Measurements from ENCODE around the gene SERPINB7. TPM values are rescaled to one million over a fixed set of nuclear protein-coding genes. Genes with fewer than 3 reads are reported as not detected.

SERPINB7 gene
- total RNA-seq, 2 experiments from 2014 or later = not detected

DNA sequence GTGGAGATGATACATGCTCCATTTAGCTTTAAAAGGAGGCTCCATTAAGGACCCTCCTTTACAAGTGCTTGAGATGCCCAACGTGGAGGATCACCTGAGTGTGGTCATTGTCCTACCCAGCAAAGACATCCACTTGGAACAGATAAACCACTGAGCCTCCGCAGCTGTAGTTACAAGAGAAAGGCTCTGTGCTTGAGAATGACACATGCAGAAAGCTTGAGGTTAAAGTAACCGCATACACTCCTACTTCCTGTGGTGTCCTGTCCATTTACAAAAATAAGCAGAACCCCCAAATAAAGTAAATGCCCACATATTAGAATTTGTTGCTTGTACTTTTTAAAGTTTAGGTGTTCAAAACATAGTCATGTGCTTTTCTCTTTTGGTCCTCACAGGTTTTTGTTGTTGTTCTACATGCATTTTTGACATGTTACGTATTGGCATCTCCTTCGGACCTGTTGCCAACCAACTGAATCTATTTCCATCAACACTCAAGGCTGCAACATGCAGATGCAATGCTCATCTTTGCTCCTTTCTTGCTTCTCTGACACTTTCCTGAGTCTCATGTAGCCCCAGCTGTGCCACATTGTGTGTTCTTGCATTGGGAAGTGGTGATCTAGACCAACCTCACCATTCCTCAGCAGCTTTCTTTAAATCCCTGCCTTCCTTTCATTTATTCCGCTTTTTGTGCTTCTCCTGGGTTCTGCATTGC lies 56.0 kb downstream of the SERPINB7 start:
- DNase-seq (ENCODE audit: low spot score) = no peak
- no peaks in the 10 kb centered on the region for H3K9me3 ChIP-seq (ENCODE audit: low read length)
- no peak for TF ChIP-seq CTCF (conservative IDR thresholded peaks at IDR 0.05; ENCODE audit: low read length)
- TF ChIP-seq EZH2phosphoT487 (IDR thresholded peaks at IDR 0.05; ENCODE audit: borderline replicate concordance, low read depth, low read length) = no peak
- H2AFZ ChIP-seq (ENCODE audit: low read length) = no peak overlapping the region
- no TSS peak for BruUV-seq (replicated peaks)
- no peaks in the 10 kb centered on the region for H3K36me3 ChIP-seq (ENCODE audit: insufficient read depth, low read length)
- H4K20me1 ChIP-seq (ENCODE audit: insufficient read depth, low read length) = no peaks in the 10 kb centered on the region
- H3K27ac ChIP-seq (ENCODE audit: low read depth, low read length, poor library complexity, severe bottlenecking) = no peak overlapping the region
- POLR2A ChIA-PET = interaction anchor here (0.6 kb wide), 1 partner anchor 11 kb away, joined by 3 read pairs; no protein-coding TSS in a partner anchor
- intact Hi-C loops (cut with micrococcal nuclease; ENCODE audit: unreplicated experiment) = no loop called here
- CTCF ChIA-PET (ENCODE audit: unreplicated experiment) = no interaction called here
- H3K4me1 ChIP-seq (ENCODE audit: insufficient read depth, low read length, poor library complexity, severe bottlenecking) = no peaks in the 10 kb centered on the region
- H3K9me2 ChIP-seq (ENCODE audit: insufficient read depth, low read length) = no peaks in the 10 kb centered on the region
- no peak overlapping the region for H3K4me3 ChIP-seq (ENCODE audit: low read depth, low read length, poor library complexity, severe bottlenecking)
- no peaks in the 10 kb centered on the region for H3K79me2 ChIP-seq (ENCODE audit: insufficient read depth, low read depth, low read length)
- no peak overlapping the region for H3K4me2 ChIP-seq (ENCODE audit: low read length)

GRCh38 chr18:63832470-63832869 lies 57.3 kb downstream of the SERPINB7 start:
- H3K27ac ChIP-seq (ENCODE audit: low read depth, low read length, poor library complexity, severe bottlenecking) = no peak overlapping the region
- POLR2A ChIA-PET = no interaction called here
- H3K4me2 ChIP-seq (ENCODE audit: low read length) = no peak overlapping the region
- no peaks in the 10 kb centered on the region for H3K79me2 ChIP-seq (ENCODE audit: insufficient read depth, low read depth, low read length)
- H4K20me1 ChIP-seq (ENCODE audit: insufficient read depth, low read length) = no peaks in the 10 kb centered on the region
- no peak for TF ChIP-seq CTCF (conservative IDR thresholded peaks at IDR 0.05; ENCODE audit: low read length)
- TF ChIP-seq EZH2phosphoT487 (IDR thresholded peaks at IDR 0.05; ENCODE audit: borderline replicate concordance, low read depth, low read length) = no peak
- no peak overlapping the region for H2AFZ ChIP-seq (ENCODE audit: low read length)
- DNase-seq (ENCODE audit: low spot score) = no peak
- no peaks in the 10 kb centered on the region for H3K9me2 ChIP-seq (ENCODE audit: insufficient read depth, low read length)
- intact Hi-C loops (cut with micrococcal nuclease; ENCODE audit: unreplicated experiment) = no loop called here
- H3K4me1 ChIP-seq (ENCODE audit: insufficient read depth, low read length, poor library complexity, severe bottlenecking) = no peaks in the 10 kb centered on the region
- CTCF ChIA-PET (ENCODE audit: unreplicated experiment) = no interaction called here
- H3K36me3 ChIP-seq (ENCODE audit: insufficient read depth, low read length) = no peaks in the 10 kb centered on the region
- no peak overlapping the region for H3K4me3 ChIP-seq (ENCODE audit: low read depth, low read length, poor library complexity, severe bottlenecking)
- BruUV-seq (replicated peaks) = no TSS peak
- no peaks in the 10 kb centered on the region for H3K9me3 ChIP-seq (ENCODE audit: low read length)

- no peak overlapping the region for H3K4me3 ChIP-seq (ENCODE audit: low read depth, low read length, poor library complexity, severe bottlenecking)
- DNase-seq (ENCODE audit: low spot score) = no peak
- intact Hi-C loops (cut with micrococcal nuclease; ENCODE audit: unreplicated experiment) = no loop called here
- H3K9me2 ChIP-seq (ENCODE audit: insufficient read depth, low read length) = no peaks in the 10 kb centered on the region
- H2AFZ ChIP-seq (ENCODE audit: low read length) = no peak overlapping the region
- H3K27ac ChIP-seq (ENCODE audit: low read depth, low read length, poor library complexity, severe bottlenecking) = no peak overlapping the region
- TF ChIP-seq EZH2phosphoT487 (IDR thresholded peaks at IDR 0.05; ENCODE audit: borderline replicate concordance, low read depth, low read length) = no peak
- no peak for TF ChIP-seq CTCF (conservative IDR thresholded peaks at IDR 0.05; ENCODE audit: low read length)
- ChIA-PET CTCF (ENCODE audit: unreplicated experiment) (no interaction called here), POLR2A (no interaction called here)
- no peaks in the 10 kb centered on the region for H4K20me1 ChIP-seq (ENCODE audit: insufficient read depth, low read length)
- no peaks in the 10 kb centered on the region for H3K79me2 ChIP-seq (ENCODE audit: insufficient read depth, low read depth, low read length)
- no peaks in the 10 kb centered on the region for H3K9me3 ChIP-seq (ENCODE audit: low read length)
- no peak overlapping the region for H3K4me2 ChIP-seq (ENCODE audit: low read length)
- no peaks in the 10 kb centered on the region for H3K36me3 ChIP-seq (ENCODE audit: insufficient read depth, low read length)
- BruUV-seq (replicated peaks) = no TSS peak
- no peaks in the 10 kb centered on the region for H3K4me1 ChIP-seq (ENCODE audit: insufficient read depth, low read length, poor library complexity, severe bottlenecking)
Observed at GRCh38 chr18:63834471-63835113, 59.4 kb downstream of the SERPINB7 start.

Measured in OCI-LY7 (cell line).